GM12865 (cell line): ENCODE measurements around the gene PAPOLB.
"Not testable (repeated sequence)": the region's sequence is repeated elsewhere in the genome, so short reads cannot be mapped to it uniquely, and the experiment has no call there.

ENCODE experiments used
- DNase-seq: peaks from one replicate; pipeline ENCODE4 v3.0.0; 2010; ENCODE audit warnings: low read depth
- H3K4me3 ChIP-seq: 2 replicates; pipeline ENCODE4 v1.5.1; 2011; ENCODE audit warnings: mild to moderate bottlenecking, low read depth, low read length, control low read depth
- CTCF ChIP-seq: IDR thresholded peaks from 2 replicates; pipeline ENCODE4 v1.5.1; 2011; ENCODE audit warnings: low read length, control low read depth, low read depth, inconsistent platforms; ENCODE audit not compliant: insufficient read depth; ENCODE audit errors: missing control alignments

PAPOLB gene

DNA sequence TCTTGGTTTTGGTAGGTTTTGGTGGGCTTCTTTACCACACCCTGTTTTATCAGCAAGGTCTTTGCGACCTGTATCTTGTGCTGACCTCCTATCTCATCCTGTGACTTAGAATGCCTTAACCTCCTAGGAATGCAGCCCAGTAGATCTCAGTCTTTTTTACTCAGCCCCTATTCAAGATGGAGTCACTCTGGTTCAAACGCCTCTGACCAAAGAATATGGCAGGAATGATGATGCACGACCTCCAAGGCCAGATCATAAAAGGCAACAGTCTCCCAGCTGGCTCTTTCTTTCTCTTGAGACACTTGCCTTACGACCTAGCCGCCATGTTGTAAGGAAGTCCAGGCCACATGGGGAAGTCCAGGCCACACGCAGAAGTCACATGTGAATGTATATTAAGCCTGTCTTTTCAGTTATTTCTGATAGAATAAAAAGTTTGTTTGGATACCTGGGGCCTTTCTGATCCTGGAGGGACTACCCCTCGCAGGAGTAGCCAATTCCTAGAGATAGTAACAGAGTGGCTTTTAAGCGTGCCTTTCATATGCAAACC lies 32.2 kb upstream of the PAPOLB start:
- no peak for TF ChIP-seq CTCF
- H3K4me3 ChIP-seq = no peak overlapping the region
- no peak for DNase-seq

GRCh38 chr7:4893188-4893587 lies 31.4 kb upstream of the PAPOLB start:
- not testable (repeated sequence) for DNase-seq, H3K4me3 ChIP-seq

DNA sequence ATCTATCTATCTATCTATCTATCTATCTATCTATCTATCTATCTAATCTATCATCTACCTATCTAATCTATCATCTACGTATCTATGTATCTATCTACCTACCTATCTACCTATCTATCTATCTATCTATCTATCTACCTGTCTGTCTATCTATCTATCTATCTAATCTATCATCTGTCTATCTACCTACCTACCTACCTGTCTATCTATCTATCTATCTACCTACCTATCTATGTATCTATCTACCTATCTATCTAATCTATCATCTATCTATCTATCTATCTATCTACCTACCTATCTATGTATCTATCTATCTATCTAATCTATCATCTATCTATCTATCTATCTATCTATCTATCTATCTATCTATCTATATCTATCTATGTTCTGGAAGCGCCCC lies 29.7 kb upstream of the PAPOLB start:
- H3K4me3 ChIP-seq, DNase-seq: not testable (repeated sequence)

- no peak overlapping the region for H3K4me3 ChIP-seq
- no peak for DNase-seq
- no peak for TF ChIP-seq CTCF
Observed at GRCh38 chr7:4889682-4890081, 27.9 kb upstream of the PAPOLB start.

- DNase-seq = no peak
- no peak overlapping the region for H3K4me3 ChIP-seq
- no peak for TF ChIP-seq CTCF
Observed at GRCh38 chr7:4888161-4888560, 26.3 kb upstream of the PAPOLB start.

- TF ChIP-seq CTCF = no peak
- DNase-seq = no peak
- H3K4me3 ChIP-seq = no peak overlapping the region
Observed at GRCh38 chr7:4886671-4887070, 24.8 kb upstream of the PAPOLB start.

DNA sequence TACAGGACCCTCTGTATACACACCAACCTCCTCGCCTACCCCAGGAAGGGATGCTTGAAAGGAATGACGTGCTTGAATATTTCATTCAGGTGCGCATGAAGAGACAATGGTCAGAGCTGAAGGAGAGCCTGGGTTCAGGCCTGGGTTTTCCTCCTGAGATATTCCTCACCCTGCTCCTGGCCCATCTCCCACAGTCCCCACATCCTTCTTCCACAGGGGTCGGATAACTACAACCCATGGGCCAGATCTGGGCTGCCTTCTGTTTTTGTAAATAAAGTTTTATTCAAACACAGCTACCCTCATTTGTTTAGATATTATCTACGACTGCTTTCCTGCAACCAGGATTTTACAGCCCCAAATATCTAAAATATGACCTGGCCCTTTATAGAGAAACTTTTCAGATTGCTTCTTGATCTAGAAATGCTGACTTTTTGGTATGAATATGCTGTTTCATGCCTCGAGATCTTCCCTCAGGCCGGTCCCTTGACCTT lies 23.5 kb upstream of the PAPOLB start:
- TF ChIP-seq CTCF = no peak
- DNase-seq = no peak
- no peak overlapping the region for H3K4me3 ChIP-seq

DNA sequence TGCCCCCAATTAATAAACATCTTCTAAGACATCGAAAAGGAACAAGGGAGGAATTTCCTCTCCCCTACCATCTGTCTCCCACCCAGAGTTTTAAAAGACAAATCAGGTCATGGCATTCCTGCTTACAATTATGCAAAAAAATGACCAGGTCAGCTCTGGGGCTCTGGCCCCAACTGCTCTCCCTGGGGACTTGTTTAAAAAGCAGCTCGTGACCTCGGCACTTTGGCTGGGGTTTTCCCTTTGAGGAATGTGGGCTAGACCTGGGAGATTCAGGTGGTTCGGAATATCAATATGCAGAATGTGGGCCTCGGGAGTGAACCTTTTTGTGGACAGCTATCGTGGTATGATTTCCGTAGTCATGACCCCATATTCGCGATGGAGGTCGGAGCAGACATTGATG lies 22.3 kb upstream of the PAPOLB start:
- no peak for TF ChIP-seq CTCF
- no peak overlapping the region for H3K4me3 ChIP-seq
- no peak for DNase-seq
